ENCODE measurements around the gene AADACL4.

- TF ChIP-seq CTCF (IDR thresholded peaks at IDR 0.05) (no peak), EP300 (IDR thresholded peaks at IDR 0.05; ENCODE audit: low read depth) (no peak), POLR2AphosphoS5 (IDR thresholded peaks at IDR 0.05) (no peak), POLR2A (IDR thresholded peaks at IDR 0.05) (no peak)
These were observed 17.8 kb downstream of the AADACL4 start for GRCh38 chr1:12661606-12662219.

Data from transverse colon (tissue), 4 donors.